Mammary epithelial cell (primary cell): ENCODE results near the gene TBX3.

Source experiments
- CTCF ChIP-seq, 2 donors: IDR thresholded peaks in 1 of 2; conservative IDR thresholded peaks in 1 of 2; 2 replicates each; pipeline ENCODE4 v1.5.1; 2011 to 2012; ENCODE audit warnings: inconsistent platforms in 2 of 2, low read length in 2 of 2, mild to moderate bottlenecking in 2 of 2, control low read depth in 1 of 2, low read depth in 1 of 2; ENCODE audit not compliant: insufficient read depth in 1 of 2; ENCODE audit errors: extremely low read depth in 1 of 2
- EZH2 ChIP-seq: IDR thresholded peaks from 2 replicates; pipeline ENCODE4 v1.6.1; 2012; ENCODE audit warnings: low read length, inconsistent platforms, borderline replicate concordance

GRCh38 chr12:114673169-114673833, 10.7 kb downstream of the TBX3 start:
- no peak for TF ChIP-seq EZH2
- no peak for TF ChIP-seq CTCF (conservative IDR thresholded peaks at IDR 0.05 in 1 of 2, IDR thresholded peaks at IDR 0.05 in 1 of 2; ENCODE audit: extremely low read depth in 1 of 2, insufficient read depth in 1 of 2, low read depth in 1 of 2, low read length in 2 of 2)
